CD14-positive monocyte (primary cell): ENCODE data around the gene DLEU7. TPM values are rescaled to one million over a fixed set of nuclear protein-coding genes. Genes with fewer than 3 reads are reported as not detected.

Source experiments
- DNase-seq, 3 donors: peaks; one replicate each; pipeline ENCODE4 v3.0.0-alpha.2; 2011 to 2022
- H2AFZ ChIP-seq: 2 replicates; pipeline ENCODE4 v1.6.0; 2012; ENCODE audit warnings: mild to moderate bottlenecking, low read depth, low read length, inconsistent platforms; ENCODE audit not compliant: insufficient read depth, poor library complexity, severe bottlenecking
- H3K27ac ChIP-seq, 2 donors: 1 replicate in 1 of 2; 2 replicates in 1 of 2; pipeline ENCODE4 v1.5.1; 2012 to 2013; ENCODE audit warnings: low read length in 2 of 2, control low read depth in 1 of 2, inconsistent platforms in 1 of 2, low read depth in 1 of 2, mild to moderate bottlenecking in 1 of 2
- H3K27me3 ChIP-seq, 2 donors: one replicate each; pipeline versions ENCODE4 v1.6.0 to v1.6.1; 2011 to 2013; ENCODE audit warnings: low read length in 2 of 2; ENCODE audit not compliant: control insufficient read depth in 2 of 2, insufficient read depth in 2 of 2
- H3K36me3 ChIP-seq, 2 donors: replicated peaks in 1 of 2; 1 replicate in 1 of 2; 2 replicates in 1 of 2; pipeline versions ENCODE4 v1.5.1 to v1.6.1; 2012 to 2013; ENCODE audit warnings: low read length in 2 of 2, control low read depth in 1 of 2, inconsistent platforms in 1 of 2, mild to moderate bottlenecking in 1 of 2; ENCODE audit not compliant: insufficient read depth in 2 of 2, control insufficient read depth in 1 of 2
- H3K4me1 ChIP-seq, 2 donors: 1 replicate in 1 of 2; 2 replicates in 1 of 2; pipeline versions ENCODE4 v1.5.1 to v1.6.1; 2012 to 2013; ENCODE audit warnings: low read length in 2 of 2, control low read depth in 1 of 2, inconsistent platforms in 1 of 2, mild to moderate bottlenecking in 1 of 2, moderate library complexity in 1 of 2; ENCODE audit not compliant: insufficient read depth in 2 of 2, control insufficient read depth in 1 of 2
- H3K4me2 ChIP-seq: replicated peaks from 2 replicates; pipeline ENCODE3; 2012; ENCODE audit warnings: low read length, moderate library complexity, mild to moderate bottlenecking; ENCODE audit not compliant: poor library complexity, severe bottlenecking; ENCODE audit errors: extremely low read depth
- H3K4me3 ChIP-seq, 3 experiments: fragments of 200-600 bp in 1 of 3; sonication (generic) in 1 of 3; replicated peaks in 1 of 3; 1 replicate in 2 of 3; 2 replicates in 1 of 3; pipeline ENCODE4 v1.5.1; 2011 to 2013; ENCODE audit warnings: low read length in 3 of 3, mild to moderate bottlenecking in 3 of 3, control low read depth in 2 of 3, low read depth in 2 of 3, inconsistent platforms in 1 of 3, moderate library complexity in 1 of 3
- H3K79me2 ChIP-seq: 2 replicates; pipeline ENCODE4 v1.6.0; 2012; ENCODE audit warnings: mild to moderate bottlenecking, control low read depth, inconsistent platforms, low read length, moderate library complexity; ENCODE audit not compliant: insufficient read depth
- H3K9ac ChIP-seq: 2 replicates; pipeline ENCODE4 v1.6.0; 2017; ENCODE audit warnings: low read length, mild to moderate bottlenecking; ENCODE audit not compliant: insufficient read depth, poor library complexity, severe bottlenecking
- H3K9me3 ChIP-seq, 2 donors: replicated peaks in 1 of 2; 1 replicate in 1 of 2; 2 replicates in 1 of 2; pipeline versions ENCODE4 v1.5.1 to v1.6.1; 2012 to 2013; ENCODE audit warnings: low read length in 2 of 2, control low read depth in 1 of 2; ENCODE audit not compliant: control insufficient read depth in 1 of 2, insufficient read depth in 1 of 2
- H4K20me1 ChIP-seq: 2 replicates; pipeline ENCODE4 v1.6.0; 2012; ENCODE audit warnings: mild to moderate bottlenecking, low read length, control low read depth, moderate library complexity; ENCODE audit not compliant: insufficient read depth
- H3K27ac Mint-ChIP-seq, 7 donors: one replicate each; pipeline ENCODE4 v1.8.0; 2020; ENCODE audit warnings: mild to moderate bottlenecking in 7 of 7, mixed read lengths in 7 of 7, moderate library complexity in 6 of 7, inconsistent platforms in 2 of 7
- H3K27me3 Mint-ChIP-seq, 3 donors: one replicate each; pipeline ENCODE4 v1.8.0; 2021 to 2022; ENCODE audit warnings: low read depth in 3 of 3, mild to moderate bottlenecking in 3 of 3, mixed read lengths in 3 of 3, moderate library complexity in 3 of 3, inconsistent platforms in 1 of 3
- H3K36me3 Mint-ChIP-seq, 2 donors: one replicate each; pipeline ENCODE4 v1.8.0; 2020; ENCODE audit warnings: mixed read lengths in 2 of 2, inconsistent platforms in 1 of 2, mild to moderate bottlenecking in 1 of 2
- H3K4me1 Mint-ChIP-seq: one replicate; pipeline ENCODE4 v1.8.0; 2020; ENCODE audit warnings: mild to moderate bottlenecking, mixed read lengths
- H3K4me3 Mint-ChIP-seq, 2 donors: one replicate each; pipeline ENCODE4 v1.8.0; 2020; ENCODE audit warnings: mild to moderate bottlenecking in 2 of 2, mixed read lengths in 2 of 2, moderate library complexity in 1 of 2
- H3K9me3 Mint-ChIP-seq, 7 donors: one replicate each; pipeline ENCODE4 v1.8.0; 2020 to 2022; ENCODE audit warnings: mixed read lengths in 7 of 7, mild to moderate bottlenecking in 6 of 7, moderate library complexity in 6 of 7, inconsistent platforms in 2 of 7
- WGBS: methylation state at CpG from one replicate; pipeline ENCODE4 v1.1.5; 2013; ENCODE audit warnings: missing lambda C conversion rate; ENCODE audit not compliant: insufficient coverage; 5-methylcytosine and 5-hydroxymethylcytosine counted together
- intact Hi-C, 2 donors: fragments of 100-400 bp; cut with micrococcal nuclease; formaldehyde crosslinking; loops; one replicate each; pipeline versions ENCODE4 v1.15.0 to v1.15.1; 2023
- polyA plus RNA-seq, 3 donors: library from polyadenylated mRNA; depleted of rRNA in 1 of 3; unstranded in 2 of 3; stranded (reverse) in 1 of 3; fragments of 300-500 nt in 2 of 3; fragments of >200 nt in 1 of 3; fragmentation: Illumina TruSeq in 2 of 3; gene quantifications; 1 replicate in 2 of 3; 2 replicates in 1 of 3; pipeline ENCODE4 v1.2.3, GENCODE V29; 2012 to 2021
- TF ChIP-seq, protein P1 (sequence below): fragments of 200-600 bp; IDR thresholded peaks from one replicate; pipeline ENCODE4 v1.8.0; 2022; ENCODE audit warnings: antibody characterized with exemption, mild to moderate bottlenecking

The DLEU7 gene
- polyA plus RNA-seq, 3 donors: 1.4 to 16.1 (median 13.0) TPM

- Histone ChIP-seq H3K36me3 (no peaks in the 10 kb centered on the region), H3K4me1 (peaks cover 30 to 42% of the 10 kb centered on the region in 2 donors), H4K20me1 (no peaks in the 10 kb centered on the region), H3K9me3 (no peaks in the 10 kb centered on the region), H3K79me2 (no peaks in the 10 kb centered on the region), H3K9ac (no peak overlapping the region), H3K4me2 (no peak overlapping the region), H3K27ac (no peak overlapping the region), H3K27me3 (no peaks in the 10 kb centered on the region), H2AFZ (peak overlapping the region; percentile 11), H3K4me3 (no peak overlapping the region)
- intact Hi-C loops: loop anchor here in 1 of 2 donors (10.0 kb wide), 1 partner anchor 817 kb away; the partner anchor contains the start of gene TRIM13
- DNase-seq: no peak
- Mint-ChIP-seq H3K4me1 (peaks cover 38% of the 10 kb centered on the region), H3K4me3 (no peak overlapping the region), H3K27me3 (no peaks in the 10 kb centered on the region), H3K27ac (peak overlapping the region in 1 of 7 donors; percentile 6), H3K36me3 (peaks cover 2 to 3% of the 10 kb centered on the region in 2 donors), H3K9me3 (peaks cover 0 to under 1% (median 0%) of the 10 kb centered on the region in 7 donors)
- TF ChIP-seq, protein P1, sequence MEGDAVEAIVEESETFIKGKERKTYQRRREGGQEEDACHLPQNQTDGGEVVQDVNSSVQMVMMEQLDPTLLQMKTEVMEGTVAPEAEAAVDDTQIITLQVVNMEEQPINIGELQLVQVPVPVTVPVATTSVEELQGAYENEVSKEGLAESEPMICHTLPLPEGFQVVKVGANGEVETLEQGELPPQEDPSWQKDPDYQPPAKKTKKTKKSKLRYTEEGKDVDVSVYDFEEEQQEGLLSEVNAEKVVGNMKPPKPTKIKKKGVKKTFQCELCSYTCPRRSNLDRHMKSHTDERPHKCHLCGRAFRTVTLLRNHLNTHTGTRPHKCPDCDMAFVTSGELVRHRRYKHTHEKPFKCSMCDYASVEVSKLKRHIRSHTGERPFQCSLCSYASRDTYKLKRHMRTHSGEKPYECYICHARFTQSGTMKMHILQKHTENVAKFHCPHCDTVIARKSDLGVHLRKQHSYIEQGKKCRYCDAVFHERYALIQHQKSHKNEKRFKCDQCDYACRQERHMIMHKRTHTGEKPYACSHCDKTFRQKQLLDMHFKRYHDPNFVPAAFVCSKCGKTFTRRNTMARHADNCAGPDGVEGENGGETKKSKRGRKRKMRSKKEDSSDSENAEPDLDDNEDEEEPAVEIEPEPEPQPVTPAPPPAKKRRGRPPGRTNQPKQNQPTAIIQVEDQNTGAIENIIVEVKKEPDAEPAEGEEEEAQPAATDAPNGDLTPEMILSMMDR: no peak
- no CpG with 5 or more reads among the region's 4 CpGs for WGBS
These were observed 31.2 kb downstream of the DLEU7 start for GRCh38 chr13:50812242-50812641.

DNA sequence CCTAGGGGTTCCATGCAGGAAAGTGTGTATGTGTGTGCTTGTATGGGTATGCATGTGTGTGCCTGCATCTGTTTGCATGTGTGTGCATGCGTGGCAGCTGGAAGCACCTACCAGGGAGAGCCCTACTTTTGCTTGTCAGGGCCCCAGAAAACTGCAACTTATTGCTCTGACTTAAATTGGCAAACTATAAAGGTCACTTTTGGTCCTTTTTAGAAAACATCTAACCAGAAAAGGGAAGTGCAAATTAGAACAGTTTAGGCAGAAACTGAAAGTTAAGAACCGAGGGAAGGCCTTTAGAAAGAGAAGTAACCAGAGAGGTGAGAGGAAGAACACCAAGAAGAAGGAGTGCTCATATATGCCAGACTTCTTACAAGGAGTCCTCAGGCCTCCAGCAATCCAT lies 32.5 kb downstream of the DLEU7 start:
- peak overlapping the region in 1 of 3 experiments; percentile 35 for H3K4me3 ChIP-seq
- peaks cover 30 to 42% of the 10 kb centered on the region in 2 donors for H3K4me1 ChIP-seq
- peak overlapping the region; percentile 41 to 64 for H3K27ac ChIP-seq
- Mint-ChIP-seq H3K27me3 (no peaks in the 10 kb centered on the region), H3K9me3 (peaks cover 0 to 3% (median under 1%) of the 10 kb centered on the region in 7 donors), H3K27ac (peak overlapping the region; percentile 19 to 85 (median 75)), H3K4me1 (peaks cover 38% of the 10 kb centered on the region), H3K4me3 (peak overlapping the region in 1 of 2 donors; percentile 67), H3K36me3 (peaks cover 2 to 3% of the 10 kb centered on the region in 2 donors)
- no peaks in the 10 kb centered on the region for H3K79me2 ChIP-seq
- peak overlapping the region; percentile 50 for H3K4me2 ChIP-seq
- DNase-seq: peak; percentile 52 to 64 (median 54)
- H3K27me3 ChIP-seq: no peaks in the 10 kb centered on the region
- H2AFZ ChIP-seq: no peak overlapping the region
- H3K36me3 ChIP-seq: no peaks in the 10 kb centered on the region
- H3K9ac ChIP-seq: no peak overlapping the region
- peaks cover 0 to under 1% of the 10 kb centered on the region in 2 donors for H3K9me3 ChIP-seq
- no peaks in the 10 kb centered on the region for H4K20me1 ChIP-seq
- no CpG with 5 or more reads among the region's 2 CpGs for WGBS
- TF ChIP-seq, protein P1: no peak
- intact Hi-C loops: loop anchor here in 1 of 2 donors (10.0 kb wide), 1 partner anchor 816 kb away; the partner anchor contains the start of gene TRIM13
